ENCODE data around the gene DOHH. TPM values are rescaled to one million over a fixed set of nuclear protein-coding genes. Genes with fewer than 3 reads are reported as not detected.

The DOHH gene
- total and polyA plus RNA-seq, 4 donors: 7.8 to 21.5 (median 19.3) TPM

- H3K36me3 ChIP-seq (ENCODE audit: control insufficient read depth in 4 of 4, insufficient read depth in 4 of 4, low read length in 4 of 4): peaks cover 0 to 16% (median 9%) of the 10 kb centered on the region in 4 donors
- 93 to 96% methylated on average over 17 of the region's 17 CpGs for WGBS, 2 donors
- H3K9ac ChIP-seq (ENCODE audit: insufficient read depth in 1 of 2, low read length in 2 of 2): no peak overlapping the region
- H3K4me1 ChIP-seq (ENCODE audit: control insufficient read depth in 5 of 5, insufficient read depth in 5 of 5, low read length in 5 of 5): peaks cover 0 to 19% (median 2%) of the 10 kb centered on the region in 5 donors
- no peak for DNase-seq
- H3K9me3 ChIP-seq (ENCODE audit: control insufficient read depth in 4 of 4, insufficient read depth in 3 of 4, low read length in 3 of 4): no peaks in the 10 kb centered on the region
- H3K27me3 ChIP-seq (ENCODE audit: control insufficient read depth in 3 of 3, insufficient read depth in 3 of 3, low read length in 2 of 3): no peaks in the 10 kb centered on the region
- no peak overlapping the region for H3K27ac ChIP-seq (ENCODE audit: low read depth in 1 of 2, low read length in 1 of 2)
- H3K4me3 ChIP-seq: no peak overlapping the region
- no peak for ATAC-seq (ENCODE audit: insufficient read depth, low FRiP score)
- no peak for TF ChIP-seq CTCF (IDR thresholded peaks at IDR 0.05; ENCODE audit: control extremely low read depth, extremely low read depth)
These were observed 12.2 kb upstream of the DOHH start for GRCh38 chr19:3512562-3513228.

- Histone ChIP-seq H3K9ac (ENCODE audit: insufficient read depth in 1 of 2, low read length in 2 of 2) (no peak overlapping the region), H3K27ac (ENCODE audit: low read depth in 1 of 2, low read length in 1 of 2) (no peak overlapping the region), H3K36me3 (ENCODE audit: control insufficient read depth in 4 of 4, insufficient read depth in 4 of 4, low read length in 4 of 4) (peaks cover 0 to 16% (median 9%) of the 10 kb centered on the region in 4 donors), H3K9me3 (ENCODE audit: control insufficient read depth in 4 of 4, insufficient read depth in 3 of 4, low read length in 3 of 4) (no peaks in the 10 kb centered on the region), H3K4me1 (ENCODE audit: control insufficient read depth in 5 of 5, insufficient read depth in 5 of 5, low read length in 5 of 5) (peaks cover 0 to 23% (median 5%) of the 10 kb centered on the region in 5 donors), H3K27me3 (ENCODE audit: control insufficient read depth in 3 of 3, insufficient read depth in 3 of 3, low read length in 2 of 3) (no peaks in the 10 kb centered on the region), H3K4me3 (no peak overlapping the region)
- DNase-seq (no peak), ATAC-seq (ENCODE audit: insufficient read depth, low FRiP score) (no peak)
- no peak for TF ChIP-seq CTCF (IDR thresholded peaks at IDR 0.05; ENCODE audit: control extremely low read depth, extremely low read depth)
- WGBS, 2 donors: 88 to 90% methylated on average over 26 of the region's 26 CpGs
These were observed 11.2 kb upstream of the DOHH start for GRCh38 chr19:3511506-3512251.

- Histone ChIP-seq H3K9ac (ENCODE audit: insufficient read depth in 1 of 2, low read length in 2 of 2) (no peak overlapping the region), H3K4me1 (ENCODE audit: control insufficient read depth in 5 of 5, insufficient read depth in 5 of 5, low read length in 5 of 5) (peaks cover 0 to 15% (median 5%) of the 10 kb centered on the region in 5 donors), H3K4me3 (no peak overlapping the region), H3K9me3 (ENCODE audit: control insufficient read depth in 4 of 4, insufficient read depth in 3 of 4, low read length in 3 of 4) (no peaks in the 10 kb centered on the region), H3K27ac (ENCODE audit: low read depth in 1 of 2, low read length in 1 of 2) (no peak overlapping the region), H3K36me3 (ENCODE audit: control insufficient read depth in 4 of 4, insufficient read depth in 4 of 4, low read length in 4 of 4) (peaks cover 0 to 16% (median 9%) of the 10 kb centered on the region in 4 donors), H3K27me3 (ENCODE audit: control insufficient read depth in 3 of 3, insufficient read depth in 3 of 3, low read length in 2 of 3) (no peaks in the 10 kb centered on the region)
- 92 to 95% methylated on average over 21 to 22 of the region's 22 CpGs for WGBS, 2 donors
- ATAC-seq (ENCODE audit: insufficient read depth, low FRiP score): no peak
- no peak for DNase-seq
- TF ChIP-seq CTCF (IDR thresholded peaks at IDR 0.05; ENCODE audit: control extremely low read depth, extremely low read depth): no peak
These were observed 10.3 kb upstream of the DOHH start for GRCh38 chr19:3510727-3511126.
